Kidney epithelial cell (primary cell): ENCODE data around the gene HNRNPD. TPM values are rescaled to one million over a fixed set of nuclear protein-coding genes. Genes with fewer than 3 reads are reported as not detected.
A peak's percentile ranks its signal among the peaks of the same experiment; 100 is the strongest.

Experiments
- DNase-seq: peaks from one replicate; pipeline ENCODE4 v3.0.0-alpha.2; 2010; ENCODE audit warnings: low read depth
- H3K27me3 ChIP-seq: 2 replicates; pipeline ENCODE4 v1.6.0; 2011; ENCODE audit warnings: low read length; ENCODE audit not compliant: control insufficient read depth, insufficient read depth
- H3K36me3 ChIP-seq: 2 replicates; pipeline ENCODE4 v1.5.1; 2011; ENCODE audit warnings: low read length; ENCODE audit not compliant: control insufficient read depth, insufficient read depth
- H3K4me3 ChIP-seq: 2 replicates; pipeline ENCODE4 v1.5.1; 2011; ENCODE audit warnings: low read depth, mild to moderate bottlenecking, control low read depth, low read length
- CTCF ChIP-seq: IDR thresholded peaks from 2 replicates; pipeline ENCODE4 v1.5.1; 2011; ENCODE audit warnings: mild to moderate bottlenecking, moderate library complexity, low read length, control low read depth, inconsistent platforms; ENCODE audit not compliant: insufficient read depth, poor library complexity, severe bottlenecking
- total RNA-seq: library from RNA; depleted of rRNA; stranded (reverse); fragments of >200 nt; gene quantifications from 2 replicates; pipeline ENCODE4 v1.2.3, GENCODE V29; 2015

HNRNPD gene
- total RNA-seq, 1 donor from 2014 or later = 65.5 TPM

DNA sequence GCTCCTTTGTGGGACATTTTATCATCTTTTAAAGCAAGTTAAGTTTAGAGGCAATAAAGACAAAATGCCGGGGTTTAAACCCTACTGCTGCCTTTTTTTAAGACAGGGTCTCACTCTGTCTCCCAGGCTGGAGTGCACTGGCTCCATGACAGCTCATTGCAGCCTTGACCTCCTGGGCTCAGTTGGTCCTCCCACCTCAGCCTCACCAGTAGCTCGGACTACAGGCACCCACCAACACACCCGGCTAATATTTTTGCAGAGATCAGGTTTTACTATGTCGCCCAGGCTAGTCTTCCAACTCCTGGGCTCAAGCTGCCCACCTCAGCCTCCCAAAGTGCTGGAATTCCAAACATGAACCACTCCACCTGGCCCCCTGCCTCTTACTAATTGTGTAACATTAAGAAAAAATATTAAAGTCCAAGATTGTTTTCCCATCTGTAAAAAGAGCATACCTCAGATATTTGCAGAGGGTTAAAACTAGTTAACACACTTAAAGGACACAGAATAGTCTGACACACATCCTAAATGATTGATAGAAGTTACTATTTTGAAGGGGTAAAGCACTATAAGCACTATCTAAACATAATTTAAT, 9.8 kb downstream of the HNRNPD start:
- no peak for DNase-seq
- no peak overlapping the region for H3K4me3 ChIP-seq
- H3K27me3 ChIP-seq = no peaks in the 10 kb centered on the region
- H3K36me3 ChIP-seq = no peaks in the 10 kb centered on the region
- TF ChIP-seq CTCF = no peak

DNA sequence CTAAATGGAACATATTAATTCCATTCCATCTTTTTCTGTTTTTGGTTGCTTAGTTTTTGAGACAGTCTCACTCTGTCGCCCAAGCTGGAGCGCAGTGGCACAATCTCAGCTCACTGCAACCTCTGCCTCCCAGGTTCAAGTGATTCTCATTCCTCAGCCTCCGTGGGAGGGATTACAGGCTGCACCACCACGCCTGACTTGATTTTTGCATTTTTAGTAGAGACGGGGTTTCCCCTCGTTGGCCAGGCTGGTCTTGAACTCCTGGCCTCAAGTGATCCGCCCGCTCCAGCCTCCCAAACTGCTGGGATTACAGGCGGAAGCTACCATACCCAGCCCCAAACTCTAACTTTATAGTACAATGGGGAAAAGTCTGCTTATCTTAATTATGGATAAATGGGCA, 11.2 kb downstream of the HNRNPD start:
- no peak for DNase-seq
- H3K4me3 ChIP-seq = no peak overlapping the region
- no peaks in the 10 kb centered on the region for H3K27me3 ChIP-seq
- H3K36me3 ChIP-seq = no peaks in the 10 kb centered on the region
- TF ChIP-seq CTCF = no peak

GRCh38 chr4:82360298-82361177, 13.3 kb downstream of the HNRNPD start:
- Histone ChIP-seq H3K4me3 (no peak overlapping the region), H3K36me3 (no peaks in the 10 kb centered on the region), H3K27me3 (no peaks in the 10 kb centered on the region)
- DNase-seq = no peak
- peak; percentile 65 for TF ChIP-seq CTCF

DNA sequence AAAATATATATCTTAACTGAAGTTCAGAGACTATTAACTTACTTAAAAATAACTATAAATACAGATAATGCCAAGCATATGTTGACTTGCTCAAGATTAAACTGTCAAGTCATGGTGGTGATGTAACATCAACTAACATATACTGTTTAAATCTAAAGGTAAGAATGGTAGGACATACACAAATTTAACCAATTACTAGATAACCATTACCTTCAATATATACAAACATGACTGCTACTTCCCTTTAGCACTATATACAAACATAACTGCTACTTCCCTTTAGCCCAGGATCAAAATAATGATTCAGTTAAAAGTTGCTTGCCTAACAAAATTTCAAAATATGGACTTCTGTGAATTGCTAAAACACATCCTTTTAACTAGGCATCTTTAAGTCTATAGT, 14.9 kb downstream of the HNRNPD start:
- H3K36me3 ChIP-seq = no peaks in the 10 kb centered on the region
- no peak for TF ChIP-seq CTCF
- no peak overlapping the region for H3K4me3 ChIP-seq
- H3K27me3 ChIP-seq = no peaks in the 10 kb centered on the region
- no peak for DNase-seq

DNA sequence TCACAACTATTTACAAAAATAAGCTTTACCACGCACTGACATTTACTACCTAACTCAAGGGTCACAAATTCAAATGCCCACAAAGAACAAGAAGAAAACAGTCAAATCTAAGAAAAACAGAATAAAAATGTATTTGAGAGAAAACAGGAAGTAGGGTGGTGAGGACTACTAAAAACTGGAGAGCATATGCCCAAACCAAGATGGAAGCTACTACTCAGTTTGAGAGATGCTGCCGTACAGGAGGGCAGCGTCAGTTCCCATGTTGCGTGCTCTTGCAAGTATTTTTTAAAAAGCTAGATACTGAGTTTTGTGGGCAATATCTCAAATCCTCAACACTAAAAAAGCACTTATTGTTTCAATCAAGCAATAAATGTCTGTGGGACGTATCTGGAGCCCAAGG, 16.2 kb downstream of the HNRNPD start:
- no peak for TF ChIP-seq CTCF
- no peak for DNase-seq
- H3K27me3 ChIP-seq = no peaks in the 10 kb centered on the region
- no peak overlapping the region for H3K4me3 ChIP-seq
- no peaks in the 10 kb centered on the region for H3K36me3 ChIP-seq
